GM21737 (cell line): ENCODE results near the gene IMMP1L.

Experiments used
- ATAC-seq: cut with Tn5 transposase; IDR thresholded peaks from one replicate; pipeline ENCODE4 v1.9.1; 2021; ENCODE audit warnings: mild to moderate bottlenecking, moderate library complexity; ENCODE audit not compliant: unreplicated experiment

Gene IMMP1L

DNA sequence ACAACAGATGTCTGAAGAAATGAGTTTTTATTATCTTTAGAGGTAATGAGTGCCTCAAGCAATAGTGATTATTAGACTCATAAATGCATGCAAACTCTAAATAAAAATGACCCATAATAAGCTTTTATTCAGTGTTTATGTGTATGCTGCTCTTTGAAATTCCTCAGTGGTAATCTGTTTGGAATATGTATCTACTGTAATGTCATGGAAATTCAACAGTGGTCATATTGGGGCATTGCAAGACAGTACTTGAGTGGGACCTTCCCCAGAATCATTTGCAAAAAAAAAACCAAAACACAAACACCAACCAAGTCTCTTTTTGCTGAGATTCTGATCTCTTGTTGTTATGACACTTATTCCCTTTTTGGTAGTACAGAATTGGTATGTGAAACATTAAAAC is 104.8 kb downstream of the IMMP1L start:
- no peak for ATAC-seq

DNA sequence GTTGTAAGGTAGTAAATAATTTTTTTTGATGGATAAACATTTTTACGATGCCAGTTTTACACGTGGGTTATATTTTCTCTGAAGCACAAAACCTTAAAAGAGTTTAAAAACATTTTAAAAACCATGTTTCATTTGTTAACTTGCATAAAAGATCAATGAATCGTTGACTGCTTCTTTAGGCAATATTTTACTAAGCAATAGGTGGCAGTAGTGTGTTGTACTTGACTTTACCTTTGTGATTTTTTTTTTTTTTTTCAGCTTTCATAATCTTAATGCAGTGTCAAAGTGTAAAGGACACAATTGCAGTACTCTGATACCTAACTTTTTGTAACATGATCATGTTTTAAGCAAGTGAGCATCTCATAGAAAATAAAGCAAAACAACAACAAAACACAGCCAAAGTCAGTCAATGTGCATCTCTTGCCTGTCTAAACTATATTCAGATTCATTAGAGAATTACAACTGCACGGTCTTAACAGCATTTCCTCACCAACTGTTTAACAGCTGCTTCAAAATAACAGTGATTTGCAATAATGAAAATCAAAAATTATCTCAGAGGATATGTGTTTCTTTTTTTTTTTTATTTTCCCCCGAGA is 112.1 kb downstream of the IMMP1L start:
- no peak for ATAC-seq

DNA sequence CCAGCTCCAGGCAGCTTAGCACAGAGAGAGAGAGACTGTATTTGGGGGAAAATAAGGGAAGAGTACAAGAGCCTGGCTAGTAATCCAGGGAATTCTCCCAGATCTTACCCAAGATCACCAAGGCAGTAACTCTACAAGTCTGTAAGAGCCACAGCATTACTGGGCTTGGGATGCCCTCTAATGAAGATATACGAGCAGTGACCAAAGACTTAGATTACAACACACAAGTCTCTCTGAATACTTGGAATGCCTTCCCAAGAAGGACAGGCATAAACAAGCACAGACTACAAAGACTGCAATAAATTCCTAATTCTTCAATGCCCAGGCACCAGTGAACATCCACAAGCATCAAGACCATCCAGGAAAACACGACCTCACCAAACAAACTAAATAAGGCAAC is 122.0 kb downstream of the IMMP1L start:
- no peak for ATAC-seq

GRCh38 chr11:31383116-31383515 is 126.3 kb downstream of the IMMP1L start:
- ATAC-seq: no peak
